GM12878 (cell line): ENCODE results near the gene WHAMM. TPM values are rescaled to one million over a fixed set of nuclear protein-coding genes. Genes with fewer than 3 reads are reported as not detected.

ENCODE experiments used
- ATAC-seq: fragments of 200-7000 bp; cut with Tn5 transposase; 3 replicates; pipeline ENCODE4 v1.9.1; 2020; ENCODE audit warnings: mild to moderate bottlenecking, moderate library complexity
- BruUV-seq: library from RNA; stranded (reverse); fragments of 400-500 nt; replicated peaks from 2 replicates; lab custom pipeline; 2021; lab: Mats Ljungman, UMichigan
- CTCF ChIA-PET: fragments of 300-600 bp; sonication (Branson Sonifier 250); formaldehyde crosslinking; extraction: SDS; loops from one replicate; lab custom pipeline; 2021; ENCODE audit warnings: inconsistent platforms; lab: Yijun Ruan, JAX
- POLR2A ChIA-PET: fragments of 350-600 bp; formaldehyde crosslinking; extraction: SDS; loops from one replicate; lab custom pipeline; 2021; ENCODE audit warnings: inconsistent platforms; lab: Charles Lee
- RAD21 ChIA-PET: fragments of 300-600 bp; sonication (Branson Sonifier 250); formaldehyde crosslinking; loops from one replicate; lab custom pipeline; 2023; ENCODE audit warnings: antibody characterized with exemption; ENCODE audit not compliant: unreplicated experiment; lab: Charles Lee
- SMC1A ChIA-PET: fragments of 300-600 bp; sonication (Branson Sonifier 250); formaldehyde crosslinking; loops from one replicate; lab custom pipeline; 2023; ENCODE audit not compliant: unreplicated experiment, uncharacterized antibody; lab: Charles Lee
- DNase-seq: peaks from one replicate; pipeline ENCODE4 v3.0.0-alpha.2; 2011; ENCODE audit warnings: low read depth, low spot score
- FAIRE-seq: peaks from 3 replicates; lab custom pipeline; 2011; peaks lifted over from hg19 to GRCh38; lab: Jason Lieb, UNC
- H2AFZ ChIP-seq: 2 replicates; pipeline ENCODE4 v1.6.0; 2011; ENCODE audit warnings: low read depth, low read length, control low read depth; ENCODE audit not compliant: control insufficient read depth
- H3K27ac ChIP-seq: 2 replicates; pipeline ENCODE4 v1.5.1; 2011; ENCODE audit warnings: control low read depth; ENCODE audit not compliant: control insufficient read depth, insufficient read depth
- H3K27me3 ChIP-seq, 2 experiments: replicated peaks in 1 of 2; 2 replicates each; pipeline versions ENCODE4 v1.6.0 to v1.6.1; 2011; ENCODE audit warnings: low read length in 1 of 2; ENCODE audit not compliant: control insufficient read depth in 2 of 2, insufficient read depth in 2 of 2
- H3K36me3 ChIP-seq, 2 experiments: 2 replicates each; pipeline ENCODE4 v1.5.1; 2011; ENCODE audit warnings: low read length in 1 of 2; ENCODE audit not compliant: control insufficient read depth in 2 of 2, insufficient read depth in 2 of 2
- H3K4me1 ChIP-seq: 2 replicates; pipeline ENCODE4 v1.6.1; 2011; ENCODE audit warnings: mild to moderate bottlenecking, low read length, moderate library complexity, mixed read lengths; ENCODE audit not compliant: control insufficient read depth, insufficient read depth
- H3K4me2 ChIP-seq: 2 replicates; pipeline ENCODE4 v1.6.0; 2011; ENCODE audit warnings: control low read depth; ENCODE audit not compliant: control insufficient read depth, insufficient read depth
- H3K4me3 ChIP-seq: fragments of 200-600 bp; sonication (generic); 2 replicates; pipeline ENCODE4 v1.5.1; 2016
- H3K79me2 ChIP-seq: 2 replicates; pipeline ENCODE4 v1.6.0; 2011; ENCODE audit warnings: low read length; ENCODE audit not compliant: control insufficient read depth, insufficient read depth
- H3K9ac ChIP-seq: 2 replicates; pipeline ENCODE4 v1.8.0; 2011; ENCODE audit warnings: low read length, control low read depth, mixed read lengths; ENCODE audit not compliant: control insufficient read depth, insufficient read depth
- H3K9me3 ChIP-seq: replicated peaks from 3 replicates; pipeline ENCODE4 v1.5.1; 2011; ENCODE audit warnings: mild to moderate bottlenecking, low read length; ENCODE audit not compliant: control insufficient read depth, insufficient read depth
- H4K20me1 ChIP-seq: 2 replicates; pipeline ENCODE4 v1.6.0; 2011; ENCODE audit not compliant: control insufficient read depth, insufficient read depth
- BHLHE40 ChIP-seq, 2 experiments: fragments of 450-650 bp in 1 of 2; IDR thresholded peaks; 2 replicates each; pipeline ENCODE4 v1.6.1; 2011 to 2017; ENCODE audit warnings: low read depth in 2 of 2, borderline replicate concordance in 1 of 2, improper control_type of control experiment in 1 of 2, low read length in 1 of 2, mild to moderate bottlenecking in 1 of 2
- CHD1 ChIP-seq: IDR thresholded peaks from 2 replicates; pipeline ENCODE4 v1.6.1; 2012; ENCODE audit warnings: low read depth, low read length, improper control_type of control experiment
- E2F4 ChIP-seq: IDR thresholded peaks from 2 replicates; pipeline ENCODE4 v1.6.1; 2012; ENCODE audit warnings: low read depth, low read length, improper control_type of control experiment
- ESRRA ChIP-seq: IDR thresholded peaks from 2 replicates; pipeline ENCODE4 v1.6.1; 2012; ENCODE audit warnings: mild to moderate bottlenecking, low read length, improper control_type of control experiment
- FOXK2 ChIP-seq: fragments of 450-650 bp; IDR thresholded peaks from 2 replicates; pipeline ENCODE4 v1.6.1; 2017; ENCODE audit warnings: mild to moderate bottlenecking, moderate library complexity
- LARP7 ChIP-seq: fragments of 450-650 bp; IDR thresholded peaks from 2 replicates; pipeline ENCODE4 v1.6.1; 2017; ENCODE audit warnings: mild to moderate bottlenecking
- POLR2A ChIP-seq: IDR thresholded peaks from 2 replicates; pipeline ENCODE4 v1.6.1; 2011; ENCODE audit warnings: low read depth, mild to moderate bottlenecking, low read length
- RELA ChIP-seq: fragments of 450-650 bp; IDR thresholded peaks from 2 replicates; pipeline ENCODE4 v1.8.0; 2014; ENCODE audit warnings: borderline replicate concordance; ENCODE audit not compliant: partially characterized antibody
- SREBF1 ChIP-seq: IDR thresholded peaks from 2 replicates; pipeline ENCODE4 v1.6.1; 2012; ENCODE audit warnings: mild to moderate bottlenecking, low read length
- STAT3 ChIP-seq: IDR thresholded peaks from 2 replicates; pipeline ENCODE4 v1.6.1; 2011; ENCODE audit warnings: low read depth, low read length, improper control_type of control experiment
- TBL1XR1 ChIP-seq: IDR thresholded peaks from 2 replicates; pipeline ENCODE4 v1.6.1; 2012; ENCODE audit warnings: low read depth, low read length, improper control_type of control experiment
- ZNF217 ChIP-seq: fragments of 450-650 bp; IDR thresholded peaks from 2 replicates; pipeline ENCODE4 v1.6.1; 2017; ENCODE audit warnings: antibody characterized with exemption, mild to moderate bottlenecking
- WGBS: methylation state at CpG from one replicate; pipeline ENCODE4 v1.1.6; 2016; ENCODE audit warnings: low lambda C conversion rate; ENCODE audit not compliant: insufficient replicate concordance, insufficient coverage; ENCODE audit errors: missing lambda C conversion rate; 5-methylcytosine and 5-hydroxymethylcytosine counted together
- in situ Hi-C: fragments of 300-500 bp; cut with MboI; formaldehyde crosslinking; loops from 9 replicates; pipeline ENCODE4 v1.14.3; 2018; ENCODE audit warnings: mixed read lengths
- intact Hi-C: fragments of 100-400 bp; cut with micrococcal nuclease; formaldehyde crosslinking; loops from one replicate; pipeline ENCODE4 v1.14.2; 2022; ENCODE audit not compliant: unreplicated experiment
- polyA plus RNA-seq, 11 experiments: library from polyadenylated mRNA; depleted of rRNA in 4 of 11; unstranded in 6 of 11; stranded (reverse) in 5 of 11; fragments of >200 nt; fragmentation: Nextera tagmentation in 4 of 11; fragmentation: Illumina TruSeq in 1 of 11; extraction: Ambion mirVana in 4 of 11; extraction: Trizol in 1 of 11; gene quantifications; 1 replicate in 1 of 11; 2 replicates in 10 of 11; pipeline versions ENCODE4 v1.2.1 to v1.2.3, GENCODE V29; 2011 to 2016; ENCODE audit warnings: inconsistent platforms in 2 of 11, missing spikeins in 2 of 11, low read depth in 1 of 11
- total RNA-seq, 4 experiments: library from RNA; depleted of rRNA in 3 of 4; stranded (reverse); fragments of >200 nt in 3 of 4; fragmentation: Illumina TruSeq in 1 of 4; extraction: Trizol in 1 of 4; gene quantifications; 2 replicates each; pipeline versions ENCODE4 v1.2.1 to v1.2.3, GENCODE V29; 2013 to 2021

The WHAMM gene
- total and polyA plus RNA-seq, 10 of the 15 experiments (the other 5 are each of a cell fraction or from before 2014, with no cell fraction given) = 0.87 to 6.7 (median 2.5) TPM

DNA sequence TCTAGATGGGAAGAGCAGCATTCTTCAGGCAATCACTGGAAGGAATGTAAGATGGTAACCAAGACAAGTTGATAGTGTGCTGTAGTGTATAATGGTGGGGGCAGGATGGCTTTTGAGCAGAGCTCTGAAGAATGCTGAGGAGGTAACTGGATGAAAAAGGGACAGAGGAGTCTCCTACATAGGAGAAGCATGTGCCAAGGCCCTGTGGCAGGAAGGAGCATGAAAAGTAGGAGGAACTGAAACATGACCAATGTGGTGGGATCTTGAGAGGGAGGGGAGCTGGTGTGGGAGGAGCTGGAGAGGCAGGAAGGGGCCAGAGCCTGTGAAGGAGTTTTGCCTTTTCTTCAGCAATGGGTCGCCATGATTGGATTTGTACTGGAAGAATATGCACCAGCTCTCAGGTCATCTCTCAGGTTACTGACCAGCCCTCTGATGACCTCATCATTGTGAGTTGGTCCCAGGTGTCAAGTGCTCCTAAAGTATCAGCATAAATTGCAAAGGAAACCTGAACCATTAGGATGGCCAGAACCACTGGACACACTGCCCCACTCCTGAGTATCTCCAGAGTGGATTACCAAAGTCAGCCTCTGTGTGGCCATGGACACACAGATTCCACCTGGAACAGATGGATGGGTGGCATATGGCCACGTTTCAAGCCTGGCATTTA is 42.1 kb upstream of the WHAMM start:
- H3K9ac ChIP-seq = no peak overlapping the region
- in situ Hi-C loops = no loop called here
- H3K36me3 ChIP-seq = peaks cover 0 to 3% of the 10 kb centered on the region in 2 experiments; a peak in 3 of 4 replicates
- ATAC-seq (no peak), DNase-seq (no peak), FAIRE-seq (no peak)
- no peaks in the 10 kb centered on the region for H3K4me1 ChIP-seq
- ChIA-PET SMC1A (interaction anchor here (1.0 kb wide), 1 partner anchor 9 kb away, joined by 4 read pairs; no protein-coding TSS in a partner anchor), CTCF (interaction anchor here (1.0 kb wide), 1 partner anchor 17 kb away, joined by 3 read pairs; no protein-coding TSS in a partner anchor), RAD21 (interaction anchor here (0.6 kb wide), 1 partner anchor 21 kb away, joined by 3 read pairs; no protein-coding TSS in a partner anchor)
- H3K79me2 ChIP-seq = no peaks in the 10 kb centered on the region
- 48% methylated on average over 2 of the region's 2 CpGs for WGBS
- BruUV-seq = no TSS peak
- no peak overlapping the region for H3K4me2 ChIP-seq
- H3K4me3 ChIP-seq = no peak overlapping the region
- H3K9me3 ChIP-seq = no peaks in the 10 kb centered on the region; the same call in 2 of the 3 replicates
- H4K20me1 ChIP-seq = no peaks in the 10 kb centered on the region
- H3K27me3 ChIP-seq = no peaks in the 10 kb centered on the region
- no peak overlapping the region for H3K27ac ChIP-seq
- no peak for TF ChIP-seq SREBF1
- TF ChIP-seq STAT3 = no peak
- no peak for TF ChIP-seq TBL1XR1
- TF ChIP-seq BHLHE40 (IDR thresholded peaks at IDR 0.05; ENCODE audit: borderline replicate concordance in 1 of 2, low read depth in 2 of 2, low read length in 1 of 2) = no peak
- no peak for TF ChIP-seq CHD1
- TF ChIP-seq POLR2A = no peak
- TF ChIP-seq E2F4 = no peak
- TF ChIP-seq LARP7 = no peak
- TF ChIP-seq RELA = no peak
- TF ChIP-seq ZNF217 = no peak
- TF ChIP-seq FOXK2 = no peak
- no peak for TF ChIP-seq ESRRA
- TF ChIP-seq, all 136 proteins: peak for 0
- POLR2A ChIA-PET = interaction anchor here (1.1 kb wide), 1 partner anchor 30 kb away, joined by 3 read pairs; no protein-coding TSS in a partner anchor
- no peak overlapping the region for H2AFZ ChIP-seq
- intact Hi-C loops = no loop called here
